HTERT RPE-1 (cell line): ENCODE measurements around the gene SET.

Experiments used
- in situ Hi-C: fragments of 300-500 bp; cut with MboI; formaldehyde crosslinking; loops from 4 replicates; pipeline ENCODE4 v1.14.3; 2020; ENCODE audit warnings: low sequenced_read_pairs

SET gene

DNA sequence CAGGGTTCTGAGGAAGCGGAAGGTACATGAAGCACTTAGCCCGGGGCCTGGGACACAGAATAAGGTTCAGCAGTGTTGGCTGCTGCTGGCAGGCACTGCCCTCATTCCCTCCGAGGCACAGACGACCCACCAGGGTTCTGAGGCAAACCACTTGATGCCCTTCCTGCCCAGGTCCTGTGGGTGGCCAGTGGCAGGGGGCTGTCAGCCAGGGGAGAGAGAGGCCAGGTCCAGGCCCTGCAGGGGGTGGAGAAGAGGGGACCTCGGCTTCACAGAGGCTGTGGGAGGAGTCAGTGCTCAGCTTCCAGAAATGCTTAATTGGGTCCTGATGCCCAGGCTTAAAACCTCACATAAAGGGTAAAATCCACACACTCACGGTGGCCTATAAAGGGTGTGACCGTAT, 39.3 kb downstream of the SET start:
- in situ Hi-C loops: no loop called here

DNA sequence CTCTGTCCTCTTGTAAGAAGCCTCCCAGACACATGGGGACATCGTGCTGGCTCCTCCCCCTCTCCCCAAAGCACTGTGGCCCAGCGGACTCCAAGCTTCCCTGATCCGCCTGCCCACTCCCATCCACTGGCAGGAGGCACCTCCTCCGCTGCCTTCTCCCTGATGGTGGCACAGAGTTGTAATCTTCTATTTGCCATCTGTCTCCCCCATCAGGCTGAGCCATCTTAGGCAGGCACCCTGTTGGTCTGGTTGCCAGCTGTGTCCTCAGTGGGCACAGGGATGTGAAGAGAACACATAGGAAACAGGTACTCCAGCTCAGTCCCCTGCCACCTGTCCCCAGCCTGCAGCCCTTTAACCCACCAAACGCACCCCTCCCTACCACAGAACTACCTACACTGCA, 40.3 kb downstream of the SET start:
- in situ Hi-C loops: no loop called here

DNA sequence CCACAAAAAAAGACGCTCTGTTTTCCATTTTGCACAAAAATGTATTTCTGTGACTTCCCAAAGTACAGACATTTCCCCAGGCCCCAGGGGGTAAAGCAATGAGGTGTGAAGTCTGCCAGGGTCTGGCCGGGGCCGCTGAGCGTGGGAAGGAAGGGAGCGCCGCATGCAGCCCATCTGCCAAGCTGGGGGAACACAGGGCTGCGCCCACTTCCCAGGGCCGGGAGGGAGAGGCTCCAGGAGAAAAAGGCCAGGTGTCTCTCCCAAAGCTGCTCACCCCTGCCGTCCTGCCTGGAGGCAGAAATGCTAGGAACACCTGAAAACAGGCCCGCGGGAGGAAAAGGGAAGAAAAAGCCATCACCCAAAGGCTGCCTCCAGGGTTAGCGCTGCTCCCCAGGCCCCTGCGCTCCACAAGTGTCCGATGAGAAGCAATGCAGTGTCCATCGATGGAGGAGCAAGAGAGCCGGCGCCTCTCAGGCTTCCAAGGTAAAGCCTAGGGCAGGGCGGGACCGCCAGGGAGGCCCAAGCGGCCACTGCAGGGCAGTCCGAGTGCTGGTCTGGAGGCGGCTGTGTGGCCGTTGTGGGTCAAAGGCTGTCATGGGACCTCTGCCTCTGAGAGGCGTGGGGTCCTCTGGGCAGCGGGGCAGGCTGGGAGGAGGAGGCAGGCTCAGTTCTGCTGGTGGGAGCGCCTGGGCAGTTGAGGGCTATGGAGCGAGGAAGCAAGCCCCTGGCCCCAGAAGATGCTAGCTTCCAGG, 40.9 kb downstream of the SET start:
- in situ Hi-C loops: no loop called here

DNA sequence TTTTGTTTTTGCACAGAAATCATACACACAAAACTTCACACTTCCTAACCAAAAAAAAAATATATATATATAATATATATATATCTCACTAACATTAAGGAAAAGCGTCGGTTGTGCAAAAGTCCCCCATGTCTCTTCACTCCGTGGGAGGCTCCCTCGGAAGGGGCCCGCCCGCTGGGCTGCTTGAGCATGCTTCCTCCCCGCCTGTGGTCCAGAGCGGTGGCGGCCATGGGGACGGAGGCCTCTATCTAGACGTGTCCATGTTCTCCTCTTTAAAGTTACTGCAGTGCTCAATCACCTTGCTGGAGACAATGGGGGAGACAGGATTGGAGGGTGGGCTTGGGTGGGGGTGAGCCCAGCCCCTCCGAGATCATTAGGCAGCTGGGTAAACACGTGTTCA, 42.1 kb downstream of the SET start:
- in situ Hi-C loops: no loop called here

DNA sequence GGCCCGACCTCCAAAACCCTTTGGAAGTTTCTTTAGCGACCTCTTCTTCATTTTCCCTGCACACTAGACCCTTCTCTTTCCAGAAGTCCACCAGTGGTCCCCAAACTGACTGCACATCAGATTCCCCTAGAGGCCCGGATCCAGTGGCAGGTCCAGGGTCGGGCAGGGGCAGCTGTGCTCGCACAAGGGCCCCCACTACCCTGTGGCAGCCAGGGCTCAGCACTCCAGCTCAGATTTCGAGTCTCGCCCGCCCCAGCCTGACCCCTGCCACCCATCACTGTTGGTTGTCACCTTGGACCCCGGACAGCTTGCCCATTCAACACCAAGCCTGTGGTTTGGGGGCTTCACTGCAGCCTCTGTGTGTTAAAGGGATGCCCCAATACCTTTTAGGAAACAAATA, 42.7 kb downstream of the SET start:
- in situ Hi-C loops: no loop called here

DNA sequence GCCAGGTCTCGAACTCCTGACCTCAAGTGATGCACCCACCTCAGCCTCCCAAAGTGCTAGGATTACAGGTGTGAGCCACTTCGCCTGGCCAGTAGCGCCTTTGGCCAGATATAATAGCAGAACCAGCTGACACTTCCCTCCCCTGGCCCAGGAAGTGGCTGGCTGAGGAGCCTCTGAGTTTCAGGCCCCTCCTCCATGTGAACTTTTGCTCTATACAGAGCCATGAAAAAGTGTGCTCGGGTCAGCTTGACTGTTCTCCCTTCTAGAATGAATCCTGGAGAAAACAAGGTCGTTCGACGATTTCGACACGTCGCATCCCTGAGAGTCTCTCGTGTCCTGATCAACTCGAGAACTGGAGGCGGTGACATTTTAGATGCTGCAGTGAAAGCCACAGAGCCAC, 43.6 kb downstream of the SET start:
- in situ Hi-C loops: no loop called here

DNA sequence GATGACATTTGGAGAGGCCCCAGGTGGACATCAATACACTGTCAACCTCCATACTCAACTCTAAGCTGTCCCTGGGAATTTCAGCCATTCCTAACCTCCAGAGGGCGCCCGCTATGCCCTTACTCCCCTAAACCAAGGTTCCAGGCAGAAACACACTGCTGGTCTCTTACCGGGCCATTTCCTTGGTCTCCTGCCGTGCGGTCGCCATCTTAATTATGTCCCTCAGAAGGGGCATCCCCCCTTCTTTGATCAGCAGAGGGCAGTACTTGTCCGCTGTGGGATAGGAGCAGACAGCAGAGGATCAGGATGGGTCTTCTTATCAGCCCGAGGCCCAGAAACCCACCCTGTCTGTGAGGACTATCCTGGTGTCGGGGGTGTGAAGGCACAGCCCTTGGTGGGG, 44.2 kb downstream of the SET start:
- in situ Hi-C loops: no loop called here

DNA sequence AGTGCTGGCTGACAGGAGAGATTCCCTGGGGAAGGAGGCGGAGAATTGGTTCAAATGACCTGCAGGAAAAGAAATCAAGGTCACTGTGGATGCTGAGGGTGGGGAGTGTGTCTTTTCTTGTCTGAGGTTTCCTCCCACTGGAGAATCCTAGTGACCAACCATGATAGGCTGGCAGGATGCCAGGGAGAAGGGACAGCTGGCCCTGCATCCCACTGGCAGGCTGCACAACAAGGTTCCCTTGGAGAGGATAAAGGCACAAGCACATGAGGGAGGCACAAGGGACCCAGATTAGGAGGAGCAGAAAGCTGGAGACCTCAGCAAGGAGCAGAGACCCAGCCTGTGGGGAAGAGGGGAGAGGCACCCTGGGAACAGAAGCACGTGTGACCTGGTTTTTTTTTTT, 46.4 kb downstream of the SET start:
- in situ Hi-C loops: no loop called here

DNA sequence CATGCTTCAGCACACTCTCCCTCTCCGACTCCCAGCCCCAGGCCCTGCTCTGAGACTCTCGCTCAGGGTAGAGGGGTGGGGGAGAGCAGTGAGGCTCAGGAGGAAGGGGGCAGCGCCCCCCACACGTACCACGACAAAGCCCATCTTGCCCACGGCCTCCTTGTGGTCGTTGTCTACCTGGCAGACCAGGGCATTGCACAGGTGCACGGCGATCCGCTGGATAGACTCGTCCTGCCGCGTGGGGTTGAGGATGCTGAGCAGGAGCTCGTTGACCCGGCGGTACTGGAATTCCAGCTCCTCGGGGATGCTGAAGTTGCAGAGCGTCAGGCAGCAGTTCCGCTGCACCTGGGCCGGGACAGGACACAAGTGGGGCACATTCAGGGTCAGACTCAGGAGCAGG, 53.4 kb downstream of the SET start:
- in situ Hi-C loops: no loop called here

DNA sequence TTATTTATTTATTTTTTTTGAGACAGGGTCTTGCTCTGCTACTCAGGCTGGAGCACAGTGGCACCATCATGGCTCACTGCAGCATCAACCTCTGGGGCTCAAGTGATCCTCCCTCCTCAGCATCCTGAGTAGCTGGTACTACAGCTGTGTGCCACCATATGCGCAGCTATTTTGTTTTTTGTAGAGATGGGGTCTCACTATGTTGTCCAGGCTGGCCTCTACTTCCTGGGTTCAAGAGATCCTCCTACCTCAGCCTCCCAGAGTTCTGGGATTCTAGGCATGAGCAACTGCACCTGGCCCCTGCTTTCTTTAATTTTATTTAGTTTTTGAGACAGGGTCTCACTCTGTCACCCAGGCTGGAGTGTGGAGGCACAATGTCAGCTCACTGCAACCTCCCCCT, 54.4 kb downstream of the SET start:
- in situ Hi-C loops: no loop called here
